Measurements from ENCODE around the gene ENPEP. TPM values are rescaled to one million over a fixed set of nuclear protein-coding genes. Genes with fewer than 3 reads are reported as not detected.
"Not testable (repeated sequence)": the region's sequence is repeated elsewhere in the genome, so short reads cannot be mapped to it uniquely, and the experiment has no call there.

Gene ENPEP, protein sequence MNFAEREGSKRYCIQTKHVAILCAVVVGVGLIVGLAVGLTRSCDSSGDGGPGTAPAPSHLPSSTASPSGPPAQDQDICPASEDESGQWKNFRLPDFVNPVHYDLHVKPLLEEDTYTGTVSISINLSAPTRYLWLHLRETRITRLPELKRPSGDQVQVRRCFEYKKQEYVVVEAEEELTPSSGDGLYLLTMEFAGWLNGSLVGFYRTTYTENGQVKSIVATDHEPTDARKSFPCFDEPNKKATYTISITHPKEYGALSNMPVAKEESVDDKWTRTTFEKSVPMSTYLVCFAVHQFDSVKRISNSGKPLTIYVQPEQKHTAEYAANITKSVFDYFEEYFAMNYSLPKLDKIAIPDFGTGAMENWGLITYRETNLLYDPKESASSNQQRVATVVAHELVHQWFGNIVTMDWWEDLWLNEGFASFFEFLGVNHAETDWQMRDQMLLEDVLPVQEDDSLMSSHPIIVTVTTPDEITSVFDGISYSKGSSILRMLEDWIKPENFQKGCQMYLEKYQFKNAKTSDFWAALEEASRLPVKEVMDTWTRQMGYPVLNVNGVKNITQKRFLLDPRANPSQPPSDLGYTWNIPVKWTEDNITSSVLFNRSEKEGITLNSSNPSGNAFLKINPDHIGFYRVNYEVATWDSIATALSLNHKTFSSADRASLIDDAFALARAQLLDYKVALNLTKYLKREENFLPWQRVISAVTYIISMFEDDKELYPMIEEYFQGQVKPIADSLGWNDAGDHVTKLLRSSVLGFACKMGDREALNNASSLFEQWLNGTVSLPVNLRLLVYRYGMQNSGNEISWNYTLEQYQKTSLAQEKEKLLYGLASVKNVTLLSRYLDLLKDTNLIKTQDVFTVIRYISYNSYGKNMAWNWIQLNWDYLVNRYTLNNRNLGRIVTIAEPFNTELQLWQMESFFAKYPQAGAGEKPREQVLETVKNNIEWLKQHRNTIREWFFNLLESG
- 2.7 TPM for total RNA-seq
- long read RNA-seq, full-length matches to known transcripts, result 12 of 14 reads
- long read RNA-seq, partial matches to known transcripts, result 2 of 14 reads
- long read RNA-seq, other reads (novel, unspliced or antisense), result 0 of 14 reads

DNA sequence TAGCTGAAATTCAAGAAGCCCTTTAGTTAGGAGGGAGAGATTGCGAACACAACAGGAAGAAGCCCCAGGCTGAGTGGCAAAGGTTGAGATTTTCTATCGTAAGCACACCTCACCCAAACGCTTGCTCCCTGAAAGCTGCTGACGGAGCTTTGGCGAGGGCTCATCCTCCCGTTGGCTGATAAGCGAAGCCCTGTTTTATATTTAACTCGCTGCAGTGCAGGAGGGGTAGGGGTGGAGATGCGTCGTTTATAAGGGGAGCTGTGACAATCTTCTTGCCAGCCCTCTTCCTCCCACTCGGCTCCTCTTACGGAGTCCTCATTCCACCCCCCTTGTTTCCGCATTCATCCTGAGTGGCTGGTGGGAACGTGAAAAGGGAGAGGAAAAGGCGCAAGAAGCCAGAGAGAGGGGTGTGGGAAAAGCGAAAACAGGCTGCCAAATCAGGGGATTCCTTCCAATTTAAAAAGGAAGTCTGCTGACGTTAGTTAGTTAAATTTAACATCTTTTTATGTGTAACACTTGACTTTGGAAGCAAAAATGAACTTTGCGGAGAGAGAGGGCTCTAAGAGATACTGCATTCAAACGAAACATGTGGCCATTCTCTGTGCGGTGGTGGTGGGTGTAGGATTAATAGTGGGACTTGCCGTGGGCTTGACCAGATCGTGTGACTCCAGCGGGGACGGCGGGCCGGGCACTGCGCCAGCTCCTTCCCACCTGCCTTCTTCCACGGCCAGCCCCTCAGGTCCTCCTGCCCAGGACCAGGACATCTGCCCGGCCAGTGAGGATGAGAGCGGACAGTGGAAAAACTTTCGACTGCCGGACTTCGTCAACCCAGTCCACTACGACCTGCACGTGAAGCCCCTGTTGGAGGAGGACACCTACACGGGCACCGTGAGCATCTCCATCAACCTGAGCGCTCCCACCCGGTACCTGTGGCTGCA lies at the start of gene ENPEP:
ENPEP (plus strand) TSS at position 275 of the 938 bp plus-strand sequence; CDS start at position 535, 260 bp downstream.
- DNase-seq (peak; percentile 61), ATAC-seq (peak; percentile 88)
- intact Hi-C loops (cut with micrococcal nuclease), result no loop called here

DNA sequence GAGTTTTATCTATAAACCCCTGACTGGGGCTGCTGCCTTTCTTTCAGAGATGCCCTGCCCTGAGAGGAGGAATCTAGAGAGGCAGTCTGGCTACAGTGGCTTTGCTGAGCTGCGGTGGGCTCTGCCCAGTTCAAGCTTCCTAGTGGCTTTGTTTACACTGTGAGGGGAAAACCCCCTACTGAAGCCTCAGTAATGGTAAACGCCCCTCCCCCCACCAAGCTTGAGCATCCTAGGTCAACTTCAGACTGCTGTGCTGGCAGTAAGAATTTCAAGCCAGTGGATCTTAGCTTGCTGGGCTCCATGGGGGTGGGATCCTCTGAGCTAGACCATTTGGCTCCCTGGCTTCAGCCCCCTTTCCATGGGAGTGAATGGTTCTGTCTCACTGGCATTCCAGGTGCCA lies 44.1 kb upstream of the ENPEP start:
- intact Hi-C loops (cut with micrococcal nuclease); ATAC-seq; DNase-seq: not testable (repeated sequence)

DNA sequence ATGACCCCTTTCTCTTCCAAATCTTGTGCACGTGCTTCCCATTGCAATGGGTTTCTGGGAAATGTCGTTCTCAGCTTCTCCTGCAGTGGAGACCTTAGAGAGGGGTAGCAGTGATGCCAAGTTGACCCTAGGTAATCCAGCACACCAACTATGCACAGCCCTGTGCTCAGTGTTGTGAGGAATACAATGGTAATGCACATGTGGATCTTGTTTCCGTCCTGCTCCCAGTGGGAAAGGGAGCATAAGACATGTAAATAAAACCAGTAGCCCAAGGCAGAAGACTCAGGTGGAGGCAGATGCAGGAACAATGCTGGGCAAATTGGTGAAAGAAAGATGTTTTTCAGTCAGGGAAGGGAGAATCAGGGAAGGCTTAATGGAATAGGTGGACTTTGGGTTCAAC lies 38.7 kb upstream of the ENPEP start:
- DNase-seq; intact Hi-C loops (cut with micrococcal nuclease); ATAC-seq: not testable (repeated sequence)

DNA sequence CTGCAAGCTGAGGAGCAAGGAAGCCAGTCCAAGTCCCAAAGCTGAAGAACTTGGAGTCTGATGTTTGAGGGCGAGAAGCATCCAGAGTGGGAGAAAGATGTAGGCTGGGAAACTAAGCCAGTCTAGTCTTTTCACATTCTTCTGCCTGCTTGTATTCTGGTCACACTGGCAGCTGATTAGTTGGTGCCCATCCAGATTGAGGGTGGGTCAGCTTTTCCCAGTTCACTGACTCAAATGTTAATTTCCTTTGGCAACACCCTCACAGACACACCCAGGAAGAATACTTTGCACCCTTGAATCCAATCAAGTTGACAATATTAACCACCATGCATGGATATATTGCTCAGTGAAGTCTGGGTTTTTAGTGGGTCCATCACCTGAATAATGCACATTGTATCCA lies 36.7 kb upstream of the ENPEP start:
- intact Hi-C loops (cut with micrococcal nuclease); ATAC-seq; DNase-seq: not testable (repeated sequence)

DNA sequence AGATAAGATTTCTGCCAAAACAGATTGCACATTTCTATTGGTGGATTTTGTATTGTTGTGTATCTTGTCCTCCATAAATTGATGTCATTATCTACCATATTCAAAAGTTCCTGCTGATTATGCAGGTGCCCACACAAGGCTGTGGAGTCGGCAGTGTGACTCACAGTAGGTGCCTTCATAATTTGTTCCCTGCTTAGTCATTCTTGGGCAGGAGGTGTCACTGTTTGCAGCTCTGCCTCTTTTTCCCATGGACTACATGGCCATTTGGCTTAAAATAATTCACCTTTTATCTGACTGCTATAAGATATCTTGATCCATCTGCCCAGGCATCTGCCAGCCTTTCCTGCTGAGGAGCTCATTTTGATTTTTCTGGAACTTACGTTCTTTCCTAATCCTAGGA lies 33.6 kb upstream of the ENPEP start:
- ATAC-seq (no peak), DNase-seq (no peak)
- intact Hi-C loops (cut with micrococcal nuclease), result no loop called here

DNA sequence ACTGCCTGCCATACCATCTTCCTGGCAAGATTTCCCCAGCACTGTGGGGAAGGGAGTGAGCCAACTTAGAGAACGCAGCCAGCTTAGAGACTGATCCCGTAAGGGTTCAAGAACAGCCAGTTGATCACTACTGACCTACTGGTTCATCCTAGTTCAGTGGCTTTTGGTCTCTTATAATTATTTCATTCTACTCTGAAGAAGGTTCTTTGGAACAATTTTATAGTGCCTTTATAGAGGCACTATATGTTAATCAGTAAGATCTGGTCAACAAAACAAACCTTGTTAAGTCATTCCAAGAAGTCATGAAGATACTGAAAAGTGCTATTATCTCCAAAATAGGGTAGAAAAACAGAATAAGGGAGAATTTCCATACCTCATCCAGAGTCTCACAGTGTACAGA lies 33.2 kb upstream of the ENPEP start:
- intact Hi-C loops (cut with micrococcal nuclease), result no loop called here
- DNase-seq (no peak), ATAC-seq (no peak)

DNA sequence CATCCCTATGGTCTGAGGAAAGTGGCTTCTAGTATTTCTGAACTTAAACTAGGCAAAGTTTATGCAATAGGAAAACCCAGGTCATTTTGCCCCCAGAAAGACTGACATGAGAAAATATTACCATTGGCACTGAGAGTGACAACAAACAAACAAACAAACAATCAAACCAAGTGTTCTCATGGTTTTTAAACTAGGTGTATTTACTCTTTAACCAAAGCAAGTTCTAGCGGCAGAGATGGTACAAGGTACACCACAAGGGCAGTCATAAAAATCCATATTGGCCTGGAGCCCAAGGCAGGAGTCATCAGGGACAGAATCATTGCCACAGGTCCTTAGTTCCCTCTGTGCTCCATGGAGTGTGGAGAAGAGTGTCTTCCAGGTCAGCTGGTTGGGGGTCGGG lies 26.0 kb upstream of the ENPEP start:
- intact Hi-C loops (cut with micrococcal nuclease), result no loop called here
- DNase-seq (no peak), ATAC-seq (no peak)

DNA sequence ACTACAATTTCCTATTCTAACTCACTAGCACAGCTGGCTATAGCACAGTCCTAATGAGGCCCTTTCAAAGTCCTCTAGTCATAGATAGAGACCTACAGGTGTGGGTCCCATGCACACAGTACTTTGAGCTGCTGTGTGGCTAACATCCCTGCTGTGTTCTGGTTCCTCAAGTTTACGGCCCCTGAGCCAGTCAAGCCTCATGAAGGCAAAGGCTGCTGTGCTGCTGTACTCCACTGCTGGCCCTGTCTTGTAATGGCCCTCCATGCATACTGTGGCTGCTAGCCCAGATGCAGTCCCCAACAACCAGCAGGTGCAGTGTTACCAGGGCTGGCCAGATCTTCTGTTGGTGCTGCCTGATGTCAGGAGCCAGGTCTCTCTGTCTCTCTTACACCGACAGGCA lies 23.4 kb upstream of the ENPEP start:
- DNase-seq (no peak), ATAC-seq (no peak)
- intact Hi-C loops (cut with micrococcal nuclease), result no loop called here

DNA sequence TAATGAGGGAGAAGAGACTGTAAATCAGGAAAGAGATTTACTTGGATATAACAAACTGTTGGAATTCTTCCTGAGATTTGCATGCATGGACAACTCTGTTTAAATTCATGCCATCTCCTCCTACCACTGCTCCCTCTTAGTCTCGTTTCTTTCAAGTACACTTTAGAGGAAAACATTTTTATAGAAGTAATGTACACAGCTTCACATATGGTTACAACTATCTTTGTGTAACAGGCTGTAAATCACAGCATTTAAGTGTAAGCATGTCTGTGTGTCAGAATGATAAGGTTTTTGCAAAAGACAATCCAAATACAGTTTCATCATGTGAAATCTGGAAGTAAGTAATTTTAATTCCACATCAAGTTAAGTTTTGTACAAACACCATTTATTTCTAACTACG lies 21.5 kb upstream of the ENPEP start:
- DNase-seq (no peak), ATAC-seq (no peak)
- intact Hi-C loops (cut with micrococcal nuclease), result no loop called here

DNA sequence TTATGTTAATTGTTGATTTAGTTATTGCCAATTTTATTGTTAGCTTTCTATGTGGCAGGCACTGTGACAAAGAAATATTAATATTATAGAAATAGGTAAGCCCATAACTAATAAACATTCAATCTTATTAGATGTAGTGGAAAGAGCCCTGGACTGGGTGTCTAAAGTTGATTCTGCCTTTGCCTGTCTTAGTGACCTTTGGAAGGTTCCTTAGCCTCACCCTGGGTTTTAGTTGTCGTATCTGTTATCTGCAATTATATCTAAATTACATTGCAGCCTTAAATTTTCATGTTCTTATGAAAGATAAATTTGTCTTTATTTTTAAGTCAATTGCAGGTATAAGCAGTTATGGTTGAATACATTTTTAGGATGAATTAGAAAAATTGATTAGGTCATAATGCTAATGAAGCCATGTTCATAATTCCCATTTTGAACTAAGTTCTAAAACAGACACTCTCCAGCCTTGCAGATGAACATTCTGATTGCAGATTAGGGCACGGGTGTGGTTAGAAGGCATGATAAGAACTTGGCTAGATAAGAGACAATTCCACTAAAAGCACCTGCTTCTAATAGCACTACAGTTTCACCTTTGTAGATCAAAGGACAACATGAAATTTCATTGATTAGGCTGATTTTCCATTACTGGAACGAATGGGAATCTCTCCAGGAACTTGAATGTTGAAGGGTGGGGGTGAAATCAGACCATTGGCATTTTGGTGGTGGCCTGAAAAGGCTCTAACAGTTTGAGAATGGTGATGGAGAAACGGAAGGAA lies 17.3 kb upstream of the ENPEP start:
- DNase-seq, result no peak
- intact Hi-C loops (cut with micrococcal nuclease), result no loop called here
- no peak for ATAC-seq

DNA sequence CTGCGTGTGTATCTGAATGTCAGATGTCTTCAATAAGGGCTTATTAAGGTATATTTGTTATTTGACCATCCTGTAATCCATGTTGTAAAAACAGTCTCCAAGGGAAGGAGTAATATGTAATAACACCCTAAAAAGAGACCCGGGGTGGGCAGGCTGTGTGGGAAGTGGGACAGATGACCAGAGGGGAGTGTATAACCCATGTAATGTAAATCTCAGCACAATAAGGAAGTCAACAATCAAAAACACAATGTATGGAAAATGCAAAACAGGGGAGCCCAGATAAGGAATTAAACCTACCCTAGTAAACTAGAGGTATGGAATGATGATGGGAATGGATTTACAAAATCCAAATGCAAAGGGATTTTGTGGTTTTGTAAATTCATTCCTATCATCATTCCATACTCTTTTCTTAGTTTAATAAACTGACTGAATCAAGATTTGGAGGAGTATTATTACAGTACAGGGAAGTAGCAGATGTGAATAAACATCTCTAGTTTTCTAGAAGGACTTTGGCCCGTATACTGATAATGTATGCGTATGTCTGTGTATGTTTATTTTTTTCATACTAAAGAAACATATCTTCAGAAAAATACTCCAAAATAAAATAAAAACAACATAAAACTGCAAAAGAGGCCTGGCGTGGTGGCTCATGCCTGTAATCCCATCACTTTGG lies 15.7 kb upstream of the ENPEP start:
- ATAC-seq (no peak), DNase-seq (no peak)
- intact Hi-C loops (cut with micrococcal nuclease), result no loop called here

DNA sequence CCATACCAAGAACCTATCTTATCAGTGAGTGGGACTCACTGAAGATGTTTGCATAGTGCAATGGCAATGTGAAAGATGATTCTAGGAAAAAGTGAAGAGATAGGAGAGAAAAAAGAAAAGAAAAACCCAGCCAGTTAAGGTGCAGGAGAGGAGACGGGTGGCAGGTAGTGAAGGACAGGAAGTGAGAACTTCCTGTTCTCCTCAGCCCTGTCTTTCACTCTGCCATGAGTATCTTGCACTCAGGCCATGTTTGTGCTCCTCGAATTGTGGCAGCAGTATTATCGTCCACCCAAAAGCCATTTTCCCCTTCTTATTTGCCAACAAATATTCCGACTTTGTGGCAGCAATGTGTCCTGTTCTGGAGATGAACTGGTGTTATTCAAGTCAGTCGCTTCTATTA lies 8.6 kb upstream of the ENPEP start:
- intact Hi-C loops (cut with micrococcal nuclease), result no loop called here
- ATAC-seq (no peak), DNase-seq (no peak)

DNA sequence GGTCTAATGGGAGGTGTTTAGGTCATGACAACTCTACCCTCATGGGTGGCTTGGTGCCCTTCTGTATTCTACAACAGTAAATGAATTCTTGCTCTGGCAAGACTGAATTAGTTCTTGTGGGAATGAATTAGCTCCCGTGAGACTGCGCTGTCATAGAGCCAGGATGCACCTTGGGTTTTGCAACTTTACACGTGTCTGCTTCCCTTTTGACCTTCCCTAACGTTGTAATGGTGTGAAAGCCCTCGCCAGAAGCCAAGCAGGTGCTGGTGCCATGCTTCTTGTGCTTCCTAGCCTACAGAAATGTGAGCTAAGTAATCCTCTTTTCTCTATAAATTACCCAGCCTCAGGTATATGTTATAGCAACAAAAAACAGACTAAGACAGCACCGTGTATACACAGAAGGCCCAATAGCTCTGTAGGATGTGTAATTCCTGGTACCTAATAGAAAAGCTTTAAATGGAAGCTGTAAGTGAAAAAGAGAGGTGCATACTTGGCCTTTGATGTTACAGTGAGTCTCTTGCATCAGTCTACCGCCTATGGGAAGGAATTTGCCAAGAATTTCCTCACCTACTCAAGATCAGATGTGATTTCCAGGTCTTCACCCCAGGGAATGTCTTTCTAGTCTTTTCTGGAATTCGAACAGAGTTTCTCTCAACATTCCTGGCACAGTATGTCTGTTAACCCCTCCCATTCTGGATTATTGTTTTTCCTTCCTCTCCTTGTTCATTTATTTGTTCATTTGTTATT lies 3.2 kb upstream of the ENPEP start:
- intact Hi-C loops (cut with micrococcal nuclease), result no loop called here
- DNase-seq (no peak), ATAC-seq (no peak)

DNA sequence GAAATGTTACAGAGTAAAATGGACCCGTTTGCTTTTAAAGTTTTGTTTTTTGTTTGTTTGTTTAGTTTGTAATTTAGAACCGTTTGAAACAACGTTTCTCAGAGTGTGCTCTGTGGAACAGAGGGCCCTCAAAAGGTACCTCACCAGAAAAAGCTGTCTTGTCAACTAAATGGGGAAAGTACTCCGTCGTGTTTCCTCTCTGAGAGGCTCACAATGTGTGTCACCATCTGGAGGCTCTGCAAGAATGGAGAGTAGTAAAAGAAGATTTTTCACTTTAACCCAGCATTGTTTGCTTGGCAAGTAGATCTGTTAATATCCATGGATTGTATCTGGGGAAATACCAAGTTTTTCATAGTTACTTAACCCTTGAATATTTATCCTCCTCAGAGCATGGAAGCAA lies 1.5 kb upstream of the ENPEP start:
- intact Hi-C loops (cut with micrococcal nuclease), result no loop called here
- ATAC-seq, result no peak
- no peak for DNase-seq

DNA sequence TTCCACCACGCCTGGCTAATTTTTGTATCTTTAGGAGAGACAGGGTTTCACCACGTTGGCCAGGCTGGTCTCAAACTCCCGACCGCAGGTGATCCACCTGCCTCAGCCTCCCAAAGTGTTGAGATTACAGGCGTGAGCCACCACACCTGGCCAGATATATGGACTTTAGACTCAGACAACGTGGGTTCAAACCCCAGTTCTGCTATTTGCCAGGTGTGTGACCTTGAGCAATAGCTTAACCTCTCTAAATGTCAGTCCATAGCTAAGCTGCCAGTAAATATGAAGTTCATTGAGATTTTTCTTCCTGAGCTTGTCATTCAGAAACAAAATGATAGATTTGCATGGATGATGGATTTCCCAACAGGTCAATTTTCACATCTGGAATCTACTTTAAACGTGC lies 875 bp upstream of the ENPEP start:
- DNase-seq; intact Hi-C loops (cut with micrococcal nuclease): not testable (repeated sequence)

DNA sequence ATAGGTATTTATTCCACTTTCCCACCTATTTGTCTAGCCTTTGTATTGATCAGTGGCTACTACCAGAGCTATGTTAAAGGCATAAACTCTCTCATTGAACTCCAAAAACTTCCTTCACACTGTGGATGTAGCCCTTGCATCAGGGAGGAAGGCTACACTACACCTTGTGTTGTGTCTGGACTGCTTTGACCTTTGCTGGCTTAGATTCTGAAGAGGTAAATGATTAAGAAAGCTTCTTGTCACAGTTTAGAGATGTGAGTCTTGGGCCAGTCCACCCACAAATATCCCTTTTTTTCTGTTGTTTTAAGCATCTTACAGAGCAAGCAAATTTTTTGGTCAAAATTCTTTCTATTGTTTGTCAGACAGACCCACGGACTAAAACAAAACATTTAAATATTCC lies 1.9 kb downstream of the ENPEP start:
- intact Hi-C loops (cut with micrococcal nuclease), result no loop called here
- no peak for ATAC-seq
- no peak for DNase-seq

More for the DNA sequence above, 875 bp upstream of the ENPEP start:
- not testable (repeated sequence) for ATAC-seq

DNA sequence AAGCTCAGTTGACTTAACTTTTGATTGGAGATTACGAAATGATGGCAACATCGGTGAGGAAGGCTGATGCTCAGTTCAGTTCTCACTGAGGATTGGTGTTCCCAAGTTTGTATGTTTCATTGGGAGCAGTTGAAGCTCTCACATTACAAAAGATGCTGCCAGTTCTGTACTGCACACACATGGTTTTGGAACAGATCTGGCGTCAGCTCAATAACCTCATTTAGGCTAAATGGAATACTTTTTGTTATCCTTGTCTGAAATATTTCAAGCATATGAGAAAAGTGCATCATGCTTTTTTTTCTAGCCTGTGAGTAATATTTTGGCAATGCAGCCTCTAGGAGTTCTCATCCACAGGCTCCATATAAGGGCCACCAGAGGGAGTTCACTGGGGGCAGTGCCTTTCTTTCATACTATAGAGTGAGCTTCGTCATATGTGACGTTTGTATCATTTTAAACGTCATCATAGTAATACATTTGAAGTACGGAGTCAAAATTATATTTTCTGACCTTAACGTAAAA lies 4.1 kb downstream of the ENPEP start:
- ATAC-seq (peak; percentile 70), DNase-seq (no peak)
- intact Hi-C loops (cut with micrococcal nuclease), result no loop called here
